GM12891 (cell line): Measurements from ENCODE around the gene URM1.

Experiments
- DNase-seq: peaks from one replicate; pipeline ENCODE4 v3.0.0; 2011; ENCODE audit warnings: low spot score; ENCODE audit not compliant: insufficient read length
- FAIRE-seq: peaks from 2 replicates; lab custom pipeline; 2011; peaks lifted over from hg19 to GRCh38; lab: Jason Lieb, UNC
- PAX5 ChIP-seq: IDR thresholded peaks from 2 replicates; pipeline ENCODE4 v1.6.1; 2011; ENCODE audit warnings: low read length, moderate library complexity, mild to moderate bottlenecking; ENCODE audit not compliant: insufficient read depth, severe bottlenecking
- POLR2A ChIP-seq: IDR thresholded peaks from 2 replicates; pipeline ENCODE4 v1.6.1; 2011; ENCODE audit warnings: low read depth, low read length, control low read depth
- POLR2AphosphoS5 ChIP-seq: IDR thresholded peaks from 2 replicates; pipeline ENCODE4 v1.6.1; 2011; ENCODE audit warnings: low read depth, low read length, control low read depth
- POU2F2 ChIP-seq: IDR thresholded peaks from 2 replicates; pipeline ENCODE4 v1.6.1; 2011; ENCODE audit warnings: low read depth, mild to moderate bottlenecking, control low read depth, low read length, moderate library complexity
- SPI1 ChIP-seq: IDR thresholded peaks from 2 replicates; pipeline ENCODE4 v1.6.1; 2011; ENCODE audit warnings: low read depth, low read length, control low read depth
- TAF1 ChIP-seq: IDR thresholded peaks from 2 replicates; pipeline ENCODE4 v1.6.1; 2011; ENCODE audit warnings: low read depth, low read length, control low read depth

URM1 gene

DNA sequence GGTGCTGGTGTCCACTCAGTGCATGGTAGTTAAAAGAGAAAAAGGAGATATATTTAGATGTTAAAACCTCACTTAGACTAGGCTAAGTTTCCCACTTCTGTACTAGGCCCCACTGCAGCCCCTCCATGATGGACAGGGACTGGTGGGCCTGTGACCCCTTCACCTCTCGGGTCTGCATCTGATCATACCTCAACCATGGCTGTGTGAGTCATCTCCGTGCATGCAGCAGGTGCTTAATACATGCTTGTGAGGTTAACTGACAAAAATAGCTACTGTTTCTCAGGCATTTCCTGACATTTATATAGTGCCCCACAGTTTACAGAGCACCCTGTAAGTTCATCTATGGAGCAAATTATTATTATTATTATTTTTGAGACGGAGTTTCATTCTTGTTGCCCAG lies 8.4 kb upstream of the URM1 start:
- no peak for TF ChIP-seq TAF1
- TF ChIP-seq SPI1, result no peak
- TF ChIP-seq PAX5, result no peak
- no peak for TF ChIP-seq POLR2A
- no peak for TF ChIP-seq POU2F2
- no peak for TF ChIP-seq POLR2AphosphoS5
- DNase-seq, result no peak
- no peak for FAIRE-seq

DNA sequence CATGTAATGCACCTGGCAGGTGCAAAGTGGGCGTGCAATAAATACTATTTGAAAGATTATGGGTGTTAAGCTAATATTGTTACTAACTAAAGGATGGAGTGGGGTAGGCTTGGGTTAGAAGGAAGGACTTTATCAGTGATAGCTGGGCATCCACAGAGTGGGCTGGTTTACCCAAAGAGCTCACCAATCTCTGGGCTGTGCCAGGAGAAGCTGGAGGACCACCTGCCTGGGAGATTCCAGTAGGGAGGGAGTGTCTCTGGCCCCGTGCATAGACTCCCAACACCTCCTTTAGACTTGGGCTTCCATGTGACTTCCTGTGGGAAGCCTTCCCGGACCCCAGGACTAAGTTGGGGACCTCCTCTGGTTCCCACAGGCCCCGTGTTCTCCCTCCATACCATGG lies 5.6 kb upstream of the URM1 start:
- TF ChIP-seq POU2F2, result no peak
- no peak for TF ChIP-seq SPI1
- no peak for TF ChIP-seq POLR2A
- no peak for TF ChIP-seq TAF1
- no peak for TF ChIP-seq PAX5
- no peak for TF ChIP-seq POLR2AphosphoS5
- DNase-seq (no peak), FAIRE-seq (no peak)

DNA sequence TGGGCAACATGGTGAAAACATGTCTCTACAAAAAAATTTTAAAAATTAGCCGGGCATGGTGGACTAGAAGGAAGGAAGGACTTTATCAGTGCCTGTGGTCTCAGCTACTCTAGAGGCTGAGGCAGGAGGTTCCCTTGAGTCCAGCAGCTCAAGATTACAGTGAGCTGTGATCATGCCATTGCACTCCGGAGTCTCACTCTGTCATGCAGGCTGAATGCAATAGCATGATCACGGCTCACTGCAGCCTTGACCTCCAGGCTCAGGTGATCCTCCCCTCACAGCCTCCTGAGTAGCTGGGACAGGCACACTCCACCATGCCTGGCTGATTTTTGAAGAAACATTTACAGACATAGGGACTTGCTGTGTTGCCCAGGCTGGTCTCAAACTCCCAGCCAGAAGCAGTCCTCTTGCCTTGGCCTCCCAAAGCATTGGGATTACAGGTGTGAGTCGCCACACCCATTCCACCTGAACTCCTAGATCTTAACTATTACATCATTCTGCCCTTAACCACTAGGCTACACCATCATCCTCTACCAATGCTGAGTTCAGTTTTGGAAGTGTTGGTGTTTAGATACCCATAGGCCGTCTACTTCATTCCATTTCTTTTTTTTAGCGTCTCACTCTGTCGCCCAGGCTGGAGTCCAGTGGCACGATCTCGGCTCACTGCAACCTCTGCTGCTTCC lies 2.0 kb upstream of the URM1 start:
- TF ChIP-seq TAF1 (no peak), POLR2A (no peak), POU2F2 (no peak), PAX5 (no peak), POLR2AphosphoS5 (no peak), SPI1 (no peak)
- FAIRE-seq (no peak), DNase-seq (no peak)

DNA sequence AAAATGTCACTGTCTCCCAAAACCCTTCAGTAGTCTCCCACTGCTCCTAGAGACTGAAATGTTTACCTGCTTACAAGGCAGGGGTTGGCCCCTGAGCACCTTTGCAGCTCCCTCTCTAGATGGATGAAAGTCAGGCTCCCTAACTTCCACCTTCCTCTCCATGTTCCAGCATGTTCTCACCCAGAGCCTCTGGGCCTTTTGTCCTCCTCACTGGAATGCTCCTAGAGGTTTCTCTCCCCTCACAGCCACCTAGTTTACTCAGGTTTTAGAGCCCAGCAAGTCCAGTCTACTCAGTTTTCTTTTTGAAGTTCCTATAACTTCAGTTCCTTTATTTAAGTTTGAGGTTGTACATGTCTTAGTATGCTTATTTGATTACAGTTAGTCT lies 815 bp upstream of the URM1 start:
- TF ChIP-seq POU2F2 (no peak), PAX5 (no peak), TAF1 (no peak), SPI1 (no peak), POLR2A (no peak), POLR2AphosphoS5 (no peak)
- FAIRE-seq, result no peak
- DNase-seq, result no peak

DNA sequence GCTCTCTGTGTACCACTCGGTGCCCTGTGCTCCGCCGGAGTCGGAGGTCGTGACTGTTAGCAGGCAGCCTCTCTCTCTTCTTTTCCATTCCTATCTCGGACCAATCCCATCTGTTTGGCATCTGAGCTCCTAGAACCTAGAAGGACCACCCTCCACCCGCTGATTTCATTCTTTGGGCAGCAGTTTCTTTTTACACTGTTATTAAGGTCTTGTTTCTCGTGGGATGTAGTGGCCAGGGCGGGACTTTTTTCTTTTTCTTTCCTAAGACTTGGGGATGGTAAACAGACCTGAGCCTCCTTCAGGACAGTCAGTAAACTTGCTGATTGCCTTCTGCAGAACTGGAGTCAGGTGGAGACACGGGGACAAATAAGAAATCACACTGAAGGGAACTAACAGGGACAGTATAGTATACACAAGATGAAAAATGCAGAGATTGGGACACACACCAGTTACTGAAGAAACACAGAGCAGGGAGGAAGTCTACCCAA lies 500 bp downstream of the URM1 start:
- DNase-seq (no peak), FAIRE-seq (no peak)
- TF ChIP-seq PAX5, result no peak
- TF ChIP-seq POLR2AphosphoS5, result no peak
- no peak for TF ChIP-seq POU2F2
- TF ChIP-seq POLR2A, result no peak
- no peak for TF ChIP-seq TAF1
- TF ChIP-seq SPI1, result no peak

DNA sequence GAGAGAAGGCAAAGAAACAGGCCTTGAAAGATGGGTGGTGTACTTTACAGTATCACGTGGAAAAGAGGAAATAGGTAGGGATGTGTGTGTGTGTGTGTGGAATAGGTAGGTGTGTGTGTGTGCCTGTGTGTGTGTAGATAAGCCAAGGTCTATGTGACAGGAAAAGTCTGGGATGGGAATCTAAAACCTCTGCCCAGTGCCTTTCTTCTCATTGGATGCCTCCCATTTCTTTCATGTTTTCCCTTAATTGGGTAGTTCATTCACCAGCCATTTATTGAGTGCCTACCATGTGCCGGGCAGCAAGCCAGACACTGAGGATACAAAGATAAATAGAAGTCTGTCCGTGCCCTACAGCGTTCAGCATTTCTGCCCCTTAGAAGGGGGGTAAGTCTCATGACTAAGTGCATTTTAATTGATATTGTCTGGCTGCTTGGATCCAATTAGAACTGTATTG lies 1.0 kb downstream of the URM1 start:
- TF ChIP-seq TAF1 (no peak), PAX5 (no peak), SPI1 (no peak), POLR2A (no peak), POLR2AphosphoS5 (no peak), POU2F2 (no peak)
- FAIRE-seq, result peak; percentile 59
- no peak for DNase-seq

DNA sequence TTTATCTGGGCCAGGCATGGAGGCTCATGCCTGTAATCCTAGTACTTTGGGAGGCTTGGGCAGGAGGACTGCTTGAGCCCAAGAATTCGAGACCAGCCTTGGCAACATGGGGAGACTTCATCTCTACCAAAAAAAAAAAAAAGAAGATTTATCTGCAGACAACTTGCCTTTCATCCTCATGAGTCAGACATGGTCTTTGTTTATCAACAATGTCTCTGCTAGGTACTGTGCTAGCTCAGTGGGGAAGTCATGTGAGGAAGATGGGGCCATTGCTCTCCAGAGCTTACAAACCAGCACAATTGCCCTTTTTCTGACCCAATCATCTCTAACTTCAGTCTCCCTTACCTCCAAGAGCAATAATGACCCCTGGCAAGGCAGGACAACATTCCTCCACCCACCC lies 1.6 kb downstream of the URM1 start:
- DNase-seq, result no peak
- TF ChIP-seq SPI1 (no peak), POLR2A (no peak), POU2F2 (no peak), PAX5 (no peak), POLR2AphosphoS5 (no peak), TAF1 (no peak)
- no peak for FAIRE-seq

DNA sequence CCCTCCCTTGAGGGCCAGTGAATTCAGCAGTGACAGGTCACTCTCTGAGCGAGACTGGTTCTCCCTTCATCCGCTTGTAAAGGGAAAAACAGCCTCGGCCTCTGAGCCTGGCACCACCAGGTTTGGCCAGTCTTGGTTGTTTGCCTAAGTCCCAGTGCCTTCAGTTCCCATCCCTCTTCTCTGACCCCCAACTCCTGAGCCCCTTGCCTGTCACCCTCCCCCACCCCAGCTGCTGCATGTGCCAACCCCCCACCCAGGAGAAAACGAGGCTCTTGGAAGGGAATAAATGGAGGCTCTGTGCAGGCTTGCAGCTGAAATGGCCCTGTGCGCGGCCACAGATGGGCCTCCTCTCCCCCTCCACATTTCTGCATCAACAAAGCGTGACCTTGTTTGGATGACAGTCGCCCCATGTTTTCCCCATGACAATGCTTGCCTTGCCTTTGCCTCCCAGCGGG lies 3.1 kb downstream of the URM1 start:
- FAIRE-seq, result no peak
- DNase-seq, result no peak

DNA sequence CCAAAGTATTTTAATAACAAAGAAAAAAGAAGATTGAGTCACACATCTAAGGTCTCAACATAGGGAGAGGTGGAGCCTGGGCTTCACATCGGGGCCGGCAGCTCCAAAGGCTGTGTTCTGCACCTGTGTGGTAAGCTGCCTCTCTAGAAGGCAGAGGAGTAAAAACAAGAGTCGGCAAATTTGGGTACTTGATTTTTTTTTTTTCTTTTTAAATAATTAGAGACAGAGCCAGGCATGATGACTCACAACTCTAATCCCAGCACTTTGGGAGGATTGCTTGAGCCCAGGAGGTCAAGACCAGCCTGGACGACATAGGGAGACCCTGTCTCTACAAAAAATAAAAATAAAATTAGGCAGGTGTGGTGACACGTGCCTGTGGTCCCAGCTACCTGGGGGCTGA lies 4.7 kb downstream of the URM1 start:
- TF ChIP-seq POLR2AphosphoS5, result no peak
- no peak for TF ChIP-seq TAF1
- TF ChIP-seq POU2F2, result no peak
- TF ChIP-seq PAX5, result no peak
- TF ChIP-seq SPI1, result no peak
- no peak for TF ChIP-seq POLR2A
- FAIRE-seq (no peak), DNase-seq (no peak)

More for the DNA sequence above, 3.1 kb downstream of the URM1 start:
- TF ChIP-seq POLR2AphosphoS5, result no peak
- no peak for TF ChIP-seq POLR2A
- TF ChIP-seq SPI1, result no peak
- TF ChIP-seq TAF1, result no peak

DNA sequence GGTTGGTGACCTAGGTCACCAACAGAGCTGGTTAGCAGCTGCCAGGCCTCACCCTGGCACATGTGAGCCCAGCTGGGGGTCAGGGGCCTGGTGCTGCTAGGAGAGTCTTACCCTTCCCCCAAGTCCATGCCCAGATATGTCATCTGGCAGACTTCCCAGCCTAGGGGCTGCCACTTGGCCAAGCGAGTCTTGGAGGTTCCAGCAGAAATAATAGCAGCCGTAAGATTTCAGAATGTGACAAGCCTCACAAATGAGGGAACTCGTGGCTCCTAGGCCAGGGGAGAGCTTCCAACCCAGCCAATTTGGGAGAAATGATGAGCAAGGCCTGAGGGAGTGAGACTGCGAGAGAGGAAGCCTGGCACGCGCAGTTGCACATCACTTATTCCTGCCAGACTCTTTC lies 11.1 kb downstream of the URM1 start:
- no peak for TF ChIP-seq POLR2A
- no peak for TF ChIP-seq TAF1
- TF ChIP-seq SPI1, result no peak
- no peak for TF ChIP-seq POLR2AphosphoS5
- no peak for TF ChIP-seq POU2F2
- no peak for TF ChIP-seq PAX5
- no peak for DNase-seq
- FAIRE-seq, result no peak
